ENCODE results near the gene SKOR1. TPM values are rescaled to one million over a fixed set of nuclear protein-coding genes. Genes with fewer than 3 reads are reported as not detected.

SKOR1 gene
- total and polyA plus RNA-seq, 10 of the 15 experiments (the other 5 are each of a cell fraction or from before 2014, with no cell fraction given): 0.04 to 0.36 (median 0.10) TPM; not detected in 4

DNA sequence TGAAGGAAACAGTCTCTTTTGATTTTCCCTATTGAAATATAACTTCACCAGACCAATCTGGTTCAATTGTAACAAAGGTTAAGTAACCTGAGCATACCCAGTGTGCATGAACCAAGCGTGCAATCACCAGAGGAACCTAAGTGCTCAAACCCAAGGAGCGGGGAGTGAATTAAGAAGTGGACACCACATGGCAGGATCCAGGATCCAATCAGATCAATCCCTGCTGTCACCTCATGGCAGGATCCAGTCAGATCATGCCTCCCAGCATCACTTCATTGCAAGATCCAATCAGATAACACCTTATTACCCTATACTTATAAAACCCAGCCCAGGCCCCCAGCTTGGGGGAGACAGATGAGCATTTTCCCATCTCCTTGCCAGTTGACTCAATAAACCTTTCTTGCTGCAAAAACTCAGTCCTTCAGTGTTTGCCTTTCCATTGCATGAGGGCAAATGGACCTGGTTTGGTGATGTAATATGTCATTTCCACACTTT lies 53.5 kb downstream of the SKOR1 start:
- no peak for TF ChIP-seq MYC (IDR thresholded peaks at IDR 0.05; ENCODE audit: insufficient read depth, insufficient read length, insufficient replicate concordance, low read length, severe bottlenecking)
- no peak for TF ChIP-seq TCF12 (IDR thresholded peaks at IDR 0.05; ENCODE audit: low read depth, low read length)
- TF ChIP-seq, protein P1, sequence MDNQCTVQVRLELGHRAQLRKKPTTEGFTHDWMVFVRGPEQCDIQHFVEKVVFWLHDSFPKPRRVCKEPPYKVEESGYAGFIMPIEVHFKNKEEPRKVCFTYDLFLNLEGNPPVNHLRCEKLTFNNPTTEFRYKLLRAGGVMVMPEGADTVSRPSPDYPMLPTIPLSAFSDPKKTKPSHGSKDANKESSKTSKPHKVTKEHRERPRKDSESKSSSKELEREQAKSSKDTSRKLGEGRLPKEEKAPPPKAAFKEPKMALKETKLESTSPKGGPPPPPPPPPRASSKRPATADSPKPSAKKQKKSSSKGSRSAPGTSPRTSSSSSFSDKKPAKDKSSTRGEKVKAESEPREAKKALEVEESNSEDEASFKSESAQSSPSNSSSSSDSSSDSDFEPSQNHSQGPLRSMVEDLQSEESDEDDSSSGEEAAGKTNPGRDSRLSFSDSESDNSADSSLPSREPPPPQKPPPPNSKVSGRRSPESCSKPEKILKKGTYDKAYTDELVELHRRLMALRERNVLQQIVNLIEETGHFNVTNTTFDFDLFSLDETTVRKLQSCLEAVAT (IDR thresholded peaks at IDR 0.05): no peak
- TF ChIP-seq SREBF1 (IDR thresholded peaks at IDR 0.05; ENCODE audit: low read length): no peak
- no peak for TF ChIP-seq BCL11A (IDR thresholded peaks at IDR 0.05; ENCODE audit: low read depth, low read length)
- DNase-seq (ENCODE audit: low read depth, low spot score) (no peak), ATAC-seq (no peak), FAIRE-seq (no peak)
- Histone ChIP-seq H3K4me1 (ENCODE audit: control insufficient read depth, insufficient read depth, low read length) (peaks cover 5% of the 10 kb centered on the region), H3K4me3 (no peak overlapping the region), H3K27ac (ENCODE audit: control insufficient read depth, insufficient read depth) (no peak overlapping the region), H3K9ac (ENCODE audit: control insufficient read depth, insufficient read depth, low read length) (no peak overlapping the region), H3K79me2 (ENCODE audit: control insufficient read depth, insufficient read depth, low read length) (no peaks in the 10 kb centered on the region), H4K20me1 (ENCODE audit: control insufficient read depth, insufficient read depth) (no peaks in the 10 kb centered on the region), H3K9me3 (replicated peaks; ENCODE audit: control insufficient read depth, insufficient read depth, low read length) (no peaks in the 10 kb centered on the region; the same call in 2 of the 3 replicates), H2AFZ (ENCODE audit: control insufficient read depth, low read depth, low read length) (no peak overlapping the region), H3K4me2 (ENCODE audit: control insufficient read depth, insufficient read depth) (no peak overlapping the region), H3K27me3 (replicated peaks in 1 of 2; ENCODE audit: control insufficient read depth in 2 of 2, insufficient read depth in 2 of 2, low read length in 1 of 2) (no peaks in the 10 kb centered on the region), H3K36me3 (ENCODE audit: control insufficient read depth in 2 of 2, insufficient read depth in 2 of 2, low read length in 1 of 2) (no peaks in the 10 kb centered on the region)
- 100% methylated on average over 2 of the region's 2 CpGs for WGBS (ENCODE audit: insufficient coverage, insufficient replicate concordance, low lambda C conversion rate, missing lambda C conversion rate)
- ChIA-PET CTCF (no interaction called here), RAD21 (ENCODE audit: unreplicated experiment) (interaction anchor here (1.0 kb wide), 1 partner anchor 276 kb away, joined by 3 read pairs; no protein-coding TSS in a partner anchor), POLR2A (no interaction called here), SMC1A (ENCODE audit: uncharacterized antibody, unreplicated experiment) (interaction anchor here (1.1 kb wide), 1 partner anchor 235 kb away, joined by 3 read pairs; no protein-coding TSS in a partner anchor)
- in situ Hi-C loops (cut with MboI) (no loop called here), intact Hi-C loops (cut with micrococcal nuclease; ENCODE audit: unreplicated experiment) (no loop called here)
- BruUV-seq (replicated peaks): no TSS peak

Measured in GM12878 (cell line).